Heart left ventricle (tissue), 16 donors: ENCODE measurements around the gene ZNF792. TPM values are rescaled to one million over a fixed set of nuclear protein-coding genes. Genes with fewer than 3 reads are reported as not detected.
A peak's percentile ranks its signal among the peaks of the same experiment; 100 is the strongest.

Experiments used
- ATAC-seq, 4 donors: fragments of 200-7000 bp; cut with Tn5 transposase; one replicate each; pipeline ENCODE4 v1.9.1; 2020 to 2022; ENCODE audit warnings: moderate library complexity in 4 of 4, mild to moderate bottlenecking in 3 of 4, moderate number of reproducible peaks in 1 of 4
- DNase-seq, 5 donors: peaks; one replicate each; pipeline ENCODE4 v3.0.0-alpha.2; 2020
- H3K27ac ChIP-seq, 12 donors: fragments of 200-600 bp; sonication (generic) in 4 of 12; one replicate each; pipeline versions ENCODE4 v1.5.0 to v1.8.0; 2016 to 2022; ENCODE audit warnings: mild to moderate bottlenecking in 2 of 12
- H3K27me3 ChIP-seq, 9 donors: fragments of 200-600 bp; sonication (generic) in 2 of 9; one replicate each; pipeline versions ENCODE4 v1.5.1 to v1.8.0; 2016 to 2022; ENCODE audit warnings: mild to moderate bottlenecking in 3 of 9
- H3K36me3 ChIP-seq, 9 donors: fragments of 200-600 bp; sonication (generic) in 2 of 9; one replicate each; pipeline versions ENCODE4 v1.5.0 to v1.8.0; 2018 to 2022; ENCODE audit warnings: mild to moderate bottlenecking in 2 of 9
- H3K4me1 ChIP-seq, 12 donors: fragments of 200-600 bp; sonication (generic) in 4 of 12; one replicate each; pipeline versions ENCODE4 v1.5.0 to v1.8.0; 2016 to 2022; ENCODE audit warnings: mild to moderate bottlenecking in 3 of 12
- H3K4me3 ChIP-seq, 12 donors: fragments of 200-600 bp; sonication (generic) in 4 of 12; one replicate each; pipeline versions ENCODE4 v1.5.0 to v1.8.0; 2017 to 2022; ENCODE audit warnings: mild to moderate bottlenecking in 9 of 12, moderate library complexity in 4 of 12
- H3K9me3 ChIP-seq, 12 donors: fragments of 200-600 bp; sonication (generic) in 4 of 12; one replicate each; pipeline versions ENCODE4 v1.5.0 to v1.8.0; 2016 to 2022; ENCODE audit warnings: mild to moderate bottlenecking in 1 of 12
- POLR2A ChIP-seq, 2 donors: fragments of 450-650 bp; IDR thresholded peaks; one replicate each; pipeline ENCODE4 v1.6.1; 2017; ENCODE audit warnings: antibody characterized with exemption in 2 of 2, mild to moderate bottlenecking in 2 of 2, moderate library complexity in 2 of 2
- WGBS, 4 donors: extraction: QIAGEN DNeasy Blood & Tissue Kit in 2 of 4; methylation state at CpG; one replicate each; pipeline versions ENCODE4 v1.1.5 to v1.1.7; 2013 to 2018; 5-methylcytosine and 5-hydroxymethylcytosine counted together
- intact Hi-C, 10 donors: fragments of 100-400 bp; cut with DNase I; formaldehyde crosslinking; loops; one replicate each; pipeline versions ENCODE4 v1.11.1 to v1.14.2; 2022
- polyA plus RNA-seq, 2 donors: library from polyadenylated mRNA; stranded (reverse); fragments of 200-250 nt; gene quantifications; one replicate each; pipeline ENCODE4 v1.2.3, GENCODE V29; 2013
- total RNA-seq, 9 donors: library from RNA; depleted of rRNA in 2 of 9; stranded (reverse); fragments of >200 nt in 2 of 9; fragmentation: NEBNext Ultra II Directional in 3 of 9; extraction: Animal tissue kit (Norgen Biotek cat#: 25700) in 3 of 9; gene quantifications; one replicate each; pipeline versions ENCODE4 v1.1.0 to v1.2.4, GENCODE V29; 2016 to 2023
- TF ChIP-seq, protein P1 (sequence below), 12 donors: fragments of 200-600 bp; sonication (generic) in 4 of 12; IDR thresholded peaks; one replicate each; pipeline versions ENCODE4 v1.5.0 to v1.8.0; 2018 to 2022; ENCODE audit warnings: antibody characterized with exemption in 12 of 12, mild to moderate bottlenecking in 5 of 12
- donor health status: ischemic (EF 13 %, LVEDD 7.1; RV severe dilation, severe dysfunction).
- donor health status: healthy with polysubstance abuse.
- donor health status: DM: no; HTN: yes; CAD: no.
- donor health status: DM: no; HTN: no; CAD: no.
- donor health status: ischemic (EF 25% LVEDD 6.9; RV normal size, moderate dysfunction).
- donor health status: ischemic (EF 25% LVEDD 5.7; RV mildly dilated, moderate dysfunction).
- donor health status: healthy.
- donor health status: DM: yes; HTN: yes; CAD: no.
- donor health status: ischemic (EF 35%, LVEDD 5.7; RV mildly dilated, moderate dysfunction).
- donor health status: nonischemic (EF 11% LVEDD 7.7; RV severe dilation, severe dysfunction).
- donor health status: DM: yes; HTN: yes; CAD: no.
- donor health status: PGD.
- donor health status: ischemic (EF 29% LVEDD 5.4; RV normal size, mild dysfunction).
- donor health status: nonischemic (EF 23%, LVEDD 6.1; RV moderate dilation, normal function).

The ZNF792 gene
- total and polyA plus RNA-seq, 11 donors: 1.3 to 8.2 (median 4.1) TPM

DNA sequence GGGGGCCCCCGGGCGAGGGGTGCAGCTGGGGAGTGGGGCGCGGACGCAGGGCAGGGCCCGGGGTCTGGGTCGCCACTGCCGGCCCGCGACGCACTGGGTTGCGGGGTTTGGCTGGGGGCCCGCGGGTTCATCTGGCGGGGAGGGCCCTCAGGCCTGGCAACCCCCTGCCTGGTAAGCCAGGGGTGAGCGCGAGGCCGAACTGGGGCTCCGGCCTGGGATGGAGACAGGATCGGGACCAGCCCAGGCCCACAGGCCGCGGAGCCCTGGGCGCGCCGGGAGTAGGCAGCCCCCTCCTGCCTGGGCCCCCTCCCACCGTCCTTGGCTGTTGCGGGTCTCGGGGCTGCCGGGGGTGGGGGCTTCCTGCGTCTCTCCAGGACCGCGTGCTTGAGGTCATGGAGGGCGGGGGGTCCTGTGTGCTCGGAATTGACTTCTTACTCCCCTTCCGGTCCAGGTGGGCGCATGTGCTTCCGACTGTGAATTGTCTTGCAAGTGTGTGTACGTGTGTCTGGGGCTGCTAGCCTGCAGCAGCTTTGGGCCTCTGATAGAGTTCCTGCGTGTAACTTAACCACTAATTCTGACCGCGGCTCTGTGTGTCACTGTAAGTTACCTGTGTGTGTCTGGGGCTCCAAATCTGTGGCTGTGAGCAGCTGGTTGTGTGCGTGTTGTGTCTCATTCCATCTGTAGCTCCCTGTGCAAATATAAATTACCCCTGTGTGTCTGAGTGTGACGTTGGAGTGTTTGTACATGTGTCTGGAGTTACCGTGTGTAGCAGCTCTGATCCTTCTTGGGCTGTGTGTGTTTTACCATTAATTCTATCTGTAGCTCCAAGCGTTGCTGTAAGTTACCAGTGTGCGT is 36.8 kb upstream of the ZNF792 start:
- DNase-seq (peak in 2 of 5 donors; percentile 51 to 55), ATAC-seq (peak in 1 of 4 donors; percentile 5)
- H3K9me3 ChIP-seq: no peaks in the 10 kb centered on the region
- peaks cover 0 to 13% (median 7%) of the 10 kb centered on the region in 9 donors for H3K36me3 ChIP-seq
- H3K4me3 ChIP-seq: peak overlapping the region; percentile 76 to 99 (median 91)
- TF ChIP-seq POLR2A (IDR thresholded peaks at IDR 0.05): no peak
- TF ChIP-seq, protein P1, sequence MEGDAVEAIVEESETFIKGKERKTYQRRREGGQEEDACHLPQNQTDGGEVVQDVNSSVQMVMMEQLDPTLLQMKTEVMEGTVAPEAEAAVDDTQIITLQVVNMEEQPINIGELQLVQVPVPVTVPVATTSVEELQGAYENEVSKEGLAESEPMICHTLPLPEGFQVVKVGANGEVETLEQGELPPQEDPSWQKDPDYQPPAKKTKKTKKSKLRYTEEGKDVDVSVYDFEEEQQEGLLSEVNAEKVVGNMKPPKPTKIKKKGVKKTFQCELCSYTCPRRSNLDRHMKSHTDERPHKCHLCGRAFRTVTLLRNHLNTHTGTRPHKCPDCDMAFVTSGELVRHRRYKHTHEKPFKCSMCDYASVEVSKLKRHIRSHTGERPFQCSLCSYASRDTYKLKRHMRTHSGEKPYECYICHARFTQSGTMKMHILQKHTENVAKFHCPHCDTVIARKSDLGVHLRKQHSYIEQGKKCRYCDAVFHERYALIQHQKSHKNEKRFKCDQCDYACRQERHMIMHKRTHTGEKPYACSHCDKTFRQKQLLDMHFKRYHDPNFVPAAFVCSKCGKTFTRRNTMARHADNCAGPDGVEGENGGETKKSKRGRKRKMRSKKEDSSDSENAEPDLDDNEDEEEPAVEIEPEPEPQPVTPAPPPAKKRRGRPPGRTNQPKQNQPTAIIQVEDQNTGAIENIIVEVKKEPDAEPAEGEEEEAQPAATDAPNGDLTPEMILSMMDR (IDR thresholded peaks at IDR 0.05): no peak
- WGBS, 4 donors: 3 to 8% (median 4%) methylated on average over 12 to 46 of the region's 46 CpGs
- peaks cover 0 to 85% (median 47%) of the 10 kb centered on the region in 12 donors for H3K4me1 ChIP-seq
- no peaks in the 10 kb centered on the region for H3K27me3 ChIP-seq
- intact Hi-C loops: no loop called here
- peak overlapping the region; percentile 93 to 100 (median 98) for H3K27ac ChIP-seq

DNA sequence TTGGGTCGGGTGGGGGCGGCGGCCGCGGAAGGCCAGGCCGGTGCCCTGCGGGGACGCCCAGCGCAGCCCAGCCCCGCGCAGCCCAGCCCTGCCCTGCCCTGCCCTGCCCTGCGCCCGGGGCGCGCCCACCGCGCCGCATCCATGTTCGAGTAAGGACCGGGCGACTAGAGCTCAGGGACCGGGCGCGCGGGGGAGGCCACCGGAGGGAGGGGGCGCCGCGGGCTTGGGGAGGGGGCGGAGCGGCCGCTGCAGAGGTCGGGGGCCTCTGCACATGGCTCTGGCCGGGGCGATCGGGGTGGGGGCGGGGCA is 36.3 kb upstream of the ZNF792 start:
- H3K36me3 ChIP-seq: peaks cover 0 to 7% (median 2%) of the 10 kb centered on the region in 9 donors
- DNase-seq (no peak), ATAC-seq (no peak)
- peaks cover 0 to 85% (median 51%) of the 10 kb centered on the region in 12 donors for H3K4me1 ChIP-seq
- WGBS, 4 donors: 0 to 1% (median 1%) methylated on average over 7 to 37 of the region's 37 CpGs; no CpG with 5 or more reads in 1 of the 4 donors
- H3K9me3 ChIP-seq: no peaks in the 10 kb centered on the region
- peak overlapping the region; percentile 76 to 99 (median 91) for H3K4me3 ChIP-seq
- no peaks in the 10 kb centered on the region for H3K27me3 ChIP-seq
- peak overlapping the region; percentile 93 to 100 (median 98) for H3K27ac ChIP-seq
- intact Hi-C loops: no loop called here
- TF ChIP-seq, protein P1 (IDR thresholded peaks at IDR 0.05): no peak
- peak in 1 of 2 donors; percentile 24 for TF ChIP-seq POLR2A (IDR thresholded peaks at IDR 0.05)

DNA sequence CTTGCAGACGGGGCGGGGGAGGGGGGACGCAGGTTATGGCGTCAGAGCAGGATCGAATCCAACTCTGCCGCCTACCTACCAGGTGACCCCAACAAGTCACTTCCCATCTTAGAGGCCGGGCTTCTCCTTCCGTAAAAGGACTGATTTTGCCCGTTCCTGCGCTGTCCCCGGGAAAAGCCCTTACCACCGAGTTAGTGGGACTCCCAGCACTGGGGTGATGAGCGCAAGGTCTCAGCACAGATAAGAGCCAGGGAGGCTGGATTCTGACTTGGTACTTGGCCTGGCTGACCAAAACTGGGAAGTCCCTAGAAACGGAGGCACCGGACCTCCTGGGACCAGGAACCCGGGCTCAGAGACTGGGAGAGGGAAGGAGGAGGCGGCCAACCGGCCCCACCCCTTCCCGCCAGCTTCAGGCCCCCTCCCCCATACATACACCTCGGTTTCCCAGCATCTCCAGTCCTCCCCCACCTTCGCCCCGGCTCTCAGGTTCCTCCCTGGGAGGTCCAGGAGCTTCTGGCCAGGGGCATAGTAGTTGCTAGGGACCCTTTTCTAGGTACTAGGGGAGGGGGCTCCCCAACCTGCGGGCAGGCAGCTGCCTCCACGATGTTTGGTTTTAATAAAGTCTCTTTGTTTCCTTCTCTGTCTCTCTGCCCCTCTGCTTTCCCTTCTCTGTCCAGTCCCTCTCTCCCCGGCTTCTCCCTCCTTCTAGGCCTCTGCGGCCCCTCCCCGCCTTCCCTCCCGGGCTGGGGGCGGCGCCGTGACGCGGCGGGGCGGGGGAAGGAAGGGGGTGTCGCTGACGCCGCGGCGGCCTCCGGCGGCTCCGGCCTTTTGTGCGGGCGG is 35.7 kb upstream of the ZNF792 start, which contains the start of gene GRAMD1A:
Gene GRAMD1A, plus strand, starts transcription at position 826 of the 840 bp plus-strand sequence. CDS start 156 bp downstream, outside the sequence.
- peaks cover 0 to 88% (median 56%) of the 10 kb centered on the region in 12 donors for H3K4me1 ChIP-seq
- intact Hi-C loops: no loop called here
- H3K9me3 ChIP-seq: no peaks in the 10 kb centered on the region
- H3K36me3 ChIP-seq: peaks cover 0 to 7% (median 2%) of the 10 kb centered on the region in 9 donors
- 0 to 2% (median 1%) methylated on average over 31 to 45 of the region's 45 CpGs for WGBS, 4 donors
- peak; percentile 87 to 94 (median 93) for ATAC-seq
- H3K4me3 ChIP-seq: peak within 1 kb of the TSS; percentile 76 to 99 (median 91)
- peak; percentile 1 to 74 for TF ChIP-seq POLR2A (IDR thresholded peaks at IDR 0.05)
- TF ChIP-seq, protein P1 (IDR thresholded peaks at IDR 0.05): no peak
- no peaks in the 10 kb centered on the region for H3K27me3 ChIP-seq
- peak; percentile 90 to 94 (median 93) for DNase-seq
- H3K27ac ChIP-seq: peak within 1 kb of the TSS; percentile 93 to 100 (median 98)
